OCI-LY7 (cell line): ENCODE measurements around the gene KRTAP12-2. TPM values are rescaled to one million over a fixed set of nuclear protein-coding genes. Genes with fewer than 3 reads are reported as not detected.
"Not testable (repeated sequence)": the region's sequence is repeated elsewhere in the genome, so short reads cannot be mapped to it uniquely, and the experiment has no call there.

Experiments used
- BruUV-seq: library from RNA; stranded (reverse); fragments of 400-500 nt; replicated peaks from 2 replicates; lab custom pipeline; 2021; lab: Mats Ljungman, UMichigan
- CTCF ChIA-PET: fragments of 300-600 bp; sonication (Branson Sonifier 250); formaldehyde crosslinking; loops from one replicate; lab custom pipeline; 2022; ENCODE audit warnings: antibody characterized with exemption; ENCODE audit not compliant: unreplicated experiment; lab: Charles Lee
- POLR2A ChIA-PET: fragments of 300-600 bp; sonication (Branson Sonifier 250); formaldehyde crosslinking; loops from one replicate; lab custom pipeline; 2022; ENCODE audit warnings: antibody characterized with exemption; lab: Charles Lee
- DNase-seq: peaks from one replicate; pipeline ENCODE4 v3.0.0-alpha.2; 2015; ENCODE audit warnings: low spot score
- H2AFZ ChIP-seq: fragments of 200-600 bp; sonication (generic), shearing (Covaris generic); 2 replicates; pipeline ENCODE4 v1.6.1; 2014; ENCODE audit warnings: mild to moderate bottlenecking, antibody characterized with exemption, low read length, moderate library complexity
- H3K27ac ChIP-seq: fragments of 200-600 bp; sonication (generic); 2 replicates; pipeline ENCODE4 v1.5.1; 2014; ENCODE audit warnings: mixed run types, low read depth, mild to moderate bottlenecking, moderate library complexity, low read length, inconsistent platforms; ENCODE audit not compliant: poor library complexity, severe bottlenecking
- H3K36me3 ChIP-seq: fragments of 200-600 bp; sonication (generic); 2 replicates; pipeline ENCODE4 v1.6.1; 2014; ENCODE audit warnings: mild to moderate bottlenecking, antibody characterized with exemption, low read length, moderate library complexity, mixed read lengths; ENCODE audit not compliant: insufficient read depth
- H3K4me1 ChIP-seq: fragments of 200-600 bp; sonication (generic); 2 replicates; pipeline ENCODE4 v1.5.1; 2014; ENCODE audit warnings: mild to moderate bottlenecking, low read length; ENCODE audit not compliant: insufficient read depth, poor library complexity, severe bottlenecking
- H3K4me2 ChIP-seq: fragments of 200-600 bp; sonication (generic); 2 replicates; pipeline ENCODE4 v1.6.1; 2014; ENCODE audit warnings: mild to moderate bottlenecking, low read length
- H3K4me3 ChIP-seq: fragments of 200-600 bp; sonication (generic); 2 replicates; pipeline ENCODE4 v1.5.1; 2014; ENCODE audit warnings: mild to moderate bottlenecking, low read depth, low read length; ENCODE audit not compliant: poor library complexity, severe bottlenecking
- H3K79me2 ChIP-seq: fragments of 200-600 bp; sonication (generic); 2 replicates; pipeline ENCODE4 v1.6.1; 2016; ENCODE audit warnings: low read depth, mild to moderate bottlenecking, low read length, moderate library complexity, mixed read lengths; ENCODE audit not compliant: insufficient read depth
- H3K9me2 ChIP-seq: fragments of 200-600 bp; sonication (generic); 2 replicates; pipeline ENCODE4 v1.6.1; 2016; ENCODE audit warnings: mild to moderate bottlenecking, low read length, mixed read lengths; ENCODE audit not compliant: insufficient read depth
- H3K9me3 ChIP-seq: fragments of 200-600 bp; sonication (generic); 2 replicates; pipeline ENCODE4 v1.6.1; 2014; ENCODE audit warnings: mild to moderate bottlenecking, mixed run types, low read length, mixed read lengths
- H4K20me1 ChIP-seq: fragments of 200-600 bp; sonication (generic); 2 replicates; pipeline ENCODE4 v1.6.1; 2014; ENCODE audit warnings: mild to moderate bottlenecking, antibody characterized with exemption, low read length, moderate library complexity, mixed read lengths; ENCODE audit not compliant: insufficient read depth
- EZH2phosphoT487 ChIP-seq: fragments of 200-600 bp; sonication (generic); IDR thresholded peaks from 2 replicates; pipeline ENCODE4 v1.6.1; 2018; ENCODE audit warnings: low read depth, borderline replicate concordance, mild to moderate bottlenecking, mixed run types, antibody characterized with exemption, low read length, moderate library complexity, mixed read lengths
- intact Hi-C: fragments of 100-400 bp; cut with micrococcal nuclease; formaldehyde crosslinking; loops from one replicate; pipeline ENCODE4 v1.10.0; 2022; ENCODE audit not compliant: unreplicated experiment
- total RNA-seq, 2 experiments: library from RNA; depleted of rRNA in 1 of 2; stranded (reverse); fragments of >200 nt in 1 of 2; shearing (Covaris generic) in 1 of 2; gene quantifications; 2 replicates each; pipeline ENCODE4 v1.2.3, GENCODE V29; 2014 to 2022
- TF ChIP-seq, protein P1 (sequence below): fragments of 200-600 bp; sonication (generic); conservative IDR thresholded peaks from 2 replicates; pipeline ENCODE4 v1.5.1; 2014; ENCODE audit warnings: mild to moderate bottlenecking, antibody characterized with exemption, low read length, moderate library complexity, mixed read lengths

Gene KRTAP12-2
- total RNA-seq, 2 experiments from 2014 or later: not detected

DNA sequence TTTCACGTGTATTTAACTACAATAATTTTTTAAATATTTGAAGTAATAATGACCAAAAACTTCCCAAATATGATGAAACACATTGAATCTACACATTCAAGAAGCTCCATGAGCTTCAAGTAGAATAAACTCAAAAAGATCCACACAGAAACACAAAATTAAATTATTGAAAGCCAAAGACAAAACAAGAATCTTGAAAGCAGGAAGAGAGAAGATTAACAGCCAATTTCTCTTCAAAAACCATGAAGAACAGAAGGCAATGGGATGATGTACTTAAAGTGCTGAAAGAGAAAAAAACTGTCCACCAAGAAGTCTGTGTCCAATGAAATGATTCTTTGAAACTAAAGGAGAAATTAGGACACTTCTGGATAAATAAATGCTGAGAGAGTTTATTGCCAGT, 34.7 kb downstream of the KRTAP12-2 start:
- H3K9me2 ChIP-seq: no peaks in the 10 kb centered on the region
- H3K4me2 ChIP-seq: no peak overlapping the region
- TF ChIP-seq, protein P1, sequence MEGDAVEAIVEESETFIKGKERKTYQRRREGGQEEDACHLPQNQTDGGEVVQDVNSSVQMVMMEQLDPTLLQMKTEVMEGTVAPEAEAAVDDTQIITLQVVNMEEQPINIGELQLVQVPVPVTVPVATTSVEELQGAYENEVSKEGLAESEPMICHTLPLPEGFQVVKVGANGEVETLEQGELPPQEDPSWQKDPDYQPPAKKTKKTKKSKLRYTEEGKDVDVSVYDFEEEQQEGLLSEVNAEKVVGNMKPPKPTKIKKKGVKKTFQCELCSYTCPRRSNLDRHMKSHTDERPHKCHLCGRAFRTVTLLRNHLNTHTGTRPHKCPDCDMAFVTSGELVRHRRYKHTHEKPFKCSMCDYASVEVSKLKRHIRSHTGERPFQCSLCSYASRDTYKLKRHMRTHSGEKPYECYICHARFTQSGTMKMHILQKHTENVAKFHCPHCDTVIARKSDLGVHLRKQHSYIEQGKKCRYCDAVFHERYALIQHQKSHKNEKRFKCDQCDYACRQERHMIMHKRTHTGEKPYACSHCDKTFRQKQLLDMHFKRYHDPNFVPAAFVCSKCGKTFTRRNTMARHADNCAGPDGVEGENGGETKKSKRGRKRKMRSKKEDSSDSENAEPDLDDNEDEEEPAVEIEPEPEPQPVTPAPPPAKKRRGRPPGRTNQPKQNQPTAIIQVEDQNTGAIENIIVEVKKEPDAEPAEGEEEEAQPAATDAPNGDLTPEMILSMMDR: no peak
- no peak for TF ChIP-seq EZH2phosphoT487
- ChIA-PET POLR2A (no interaction called here), CTCF (no interaction called here)
- H3K27ac ChIP-seq: no peak overlapping the region
- no peaks in the 10 kb centered on the region for H4K20me1 ChIP-seq
- H2AFZ ChIP-seq: no peak overlapping the region
- H3K79me2 ChIP-seq: no peaks in the 10 kb centered on the region
- no peak overlapping the region for H3K4me3 ChIP-seq
- no TSS peak for BruUV-seq
- no peaks in the 10 kb centered on the region for H3K4me1 ChIP-seq
- DNase-seq: no peak
- H3K36me3 ChIP-seq: no peaks in the 10 kb centered on the region
- H3K9me3 ChIP-seq: no peaks in the 10 kb centered on the region
- intact Hi-C loops: no loop called here

DNA sequence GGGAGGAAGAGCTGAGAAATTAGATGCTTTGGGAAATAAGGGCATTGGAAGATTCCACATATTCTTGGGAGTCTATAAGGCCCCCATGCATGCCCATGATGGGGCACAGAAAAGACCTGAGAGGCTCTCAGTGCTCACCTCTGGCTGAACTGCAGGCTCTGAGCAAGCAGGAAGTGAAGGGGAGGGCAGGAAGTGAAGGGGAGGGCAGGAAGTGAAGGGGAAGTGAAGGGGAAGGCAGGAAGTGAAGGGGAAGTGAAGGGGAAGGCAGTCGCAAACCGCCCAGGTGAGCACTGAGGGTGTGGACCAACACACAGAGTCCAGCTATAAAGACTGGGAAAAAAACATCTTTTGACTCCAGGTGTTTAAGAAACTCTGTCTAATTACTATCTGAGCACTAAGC, 36.3 kb downstream of the KRTAP12-2 start:
- Histone ChIP-seq H3K79me2 (no peaks in the 10 kb centered on the region), H3K4me3 (no peak overlapping the region), H4K20me1 (no peaks in the 10 kb centered on the region), H3K4me2 (no peak overlapping the region), H3K4me1 (no peaks in the 10 kb centered on the region), H3K36me3 (no peaks in the 10 kb centered on the region), H3K27ac (no peak overlapping the region), H2AFZ (no peak overlapping the region), H3K9me3 (no peaks in the 10 kb centered on the region), H3K9me2 (no peaks in the 10 kb centered on the region)
- TF ChIP-seq, protein P1: no peak
- TF ChIP-seq EZH2phosphoT487: no peak
- intact Hi-C loops: no loop called here
- CTCF ChIA-PET: no interaction called here
- BruUV-seq: no TSS peak
- no peak for DNase-seq
- POLR2A ChIA-PET: no interaction called here

DNA sequence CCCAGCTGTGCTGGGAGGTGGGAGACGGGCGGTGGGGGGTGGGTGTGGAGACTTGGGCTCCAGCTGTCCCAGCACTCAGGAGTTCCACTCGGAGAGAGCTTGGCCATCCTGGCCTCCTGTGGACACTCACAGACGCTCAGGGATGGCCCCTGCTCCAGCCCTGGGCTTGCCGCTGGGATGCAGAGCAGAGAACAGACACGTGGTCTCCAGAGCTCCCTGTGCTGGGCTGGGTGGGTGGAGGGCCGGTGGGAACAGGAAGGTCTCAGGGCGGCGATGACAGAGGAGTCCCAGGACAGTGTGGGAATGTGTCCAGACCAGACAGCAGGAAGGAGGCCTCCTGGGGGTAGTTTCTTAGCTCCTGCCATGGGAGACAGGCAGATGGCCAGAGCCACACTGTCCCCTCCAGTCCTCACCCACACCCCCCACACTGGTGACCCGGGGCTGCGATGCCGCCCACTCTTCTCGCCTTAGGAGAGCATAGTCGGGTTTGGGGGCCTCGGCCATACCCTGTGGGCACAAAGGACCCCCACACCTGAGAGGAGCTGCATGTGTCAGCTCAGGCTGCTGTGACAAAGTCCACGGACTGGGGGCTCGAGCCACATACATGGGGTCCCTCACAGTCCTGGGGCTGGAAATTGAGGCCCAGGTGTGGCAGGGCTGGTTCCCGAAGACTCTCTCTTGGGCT, 37.9 kb downstream of the KRTAP12-2 start:
- CTCF ChIA-PET: no interaction called here
- no peaks in the 10 kb centered on the region for H3K79me2 ChIP-seq
- H3K9me2 ChIP-seq: no peaks in the 10 kb centered on the region
- no peak for DNase-seq
- H3K4me2 ChIP-seq: no peak overlapping the region
- H2AFZ ChIP-seq: no peak overlapping the region
- no peak for TF ChIP-seq EZH2phosphoT487
- TF ChIP-seq, protein P1: no peak
- BruUV-seq: no TSS peak
- no peaks in the 10 kb centered on the region for H4K20me1 ChIP-seq
- no peak overlapping the region for H3K4me3 ChIP-seq
- POLR2A ChIA-PET: no interaction called here
- H3K27ac ChIP-seq: no peak overlapping the region
- peaks cover 4% of the 10 kb centered on the region; the same call in 1 of the 2 replicates for H3K9me3 ChIP-seq
- intact Hi-C loops: no loop called here
- no peaks in the 10 kb centered on the region for H3K36me3 ChIP-seq
- H3K4me1 ChIP-seq: no peaks in the 10 kb centered on the region

- H3K27ac ChIP-seq, H3K4me3 ChIP-seq, H3K9me2 ChIP-seq, BruUV-seq, DNase-seq, intact Hi-C loops, H4K20me1 ChIP-seq, H3K4me1 ChIP-seq, H3K79me2 ChIP-seq, H2AFZ ChIP-seq, H3K4me2 ChIP-seq, H3K36me3 ChIP-seq, POLR2A ChIA-PET: not testable (repeated sequence)
- H3K9me3 ChIP-seq: peaks cover 13% of the 10 kb centered on the region
- CTCF ChIA-PET: interaction anchor here (0.6 kb wide), 1 partner anchor 125 kb away, joined by 3 read pairs; no protein-coding TSS in a partner anchor
These were observed 38.9 kb downstream of the KRTAP12-2 start for GRCh38 chr21:44627831-44628233.
